Activated effector memory CD4-positive, alpha-beta T cell treated with anti-CD3 and anti-CD28 coated beads, Interleukin-2, amount 50 U/mL, for 16 hours (primary cell): ENCODE measurements around the gene EXD3.
"Not testable (repeated sequence)": the region's sequence is repeated elsewhere in the genome, so short reads cannot be mapped to it uniquely, and the experiment has no call there.

ENCODE experiments used
- DNase-seq: peaks from one replicate; pipeline ENCODE4 v3.0.0-alpha.2; 2020

The EXD3 gene

GRCh38 chr9:137430723-137431415 lies 7.9 kb upstream of the EXD3 start:
- DNase-seq: no peak

- DNase-seq: no peak
Observed at GRCh38 chr9:137429974-137430722, 7.2 kb upstream of the EXD3 start.

- DNase-seq: no peak
Observed at GRCh38 chr9:137429546-137429890, 6.6 kb upstream of the EXD3 start.

GRCh38 chr9:137428841-137429545 lies 6.0 kb upstream of the EXD3 start:
- DNase-seq: no peak

- DNase-seq: no peak
Observed at GRCh38 chr9:137428311-137428630, 5.3 kb upstream of the EXD3 start.

GRCh38 chr9:137427454-137428310 lies 4.7 kb upstream of the EXD3 start:
- no peak for DNase-seq

- no peak for DNase-seq
Observed at GRCh38 chr9:137426018-137426681, 3.2 kb upstream of the EXD3 start.

GRCh38 chr9:137423514-137424291 lies 741 bp upstream of the EXD3 start:
- peak; percentile 65 for DNase-seq

- DNase-seq: peak; percentile 62
Observed at GRCh38 chr9:137421838-137422603, 941 bp downstream of the EXD3 start.

GRCh38 chr9:137417161-137418021 lies 5.6 kb downstream of the EXD3 start:
- DNase-seq: no peak

- no peak for DNase-seq
Observed at GRCh38 chr9:137416563-137417151, 6.3 kb downstream of the EXD3 start.

- DNase-seq: no peak
Observed at GRCh38 chr9:137416006-137416562, 6.9 kb downstream of the EXD3 start.

- no peak for DNase-seq
Observed at GRCh38 chr9:137415451-137415850, 7.5 kb downstream of the EXD3 start.

- no peak for DNase-seq
Observed at GRCh38 chr9:137412431-137412830, 10.5 kb downstream of the EXD3 start.

- DNase-seq: peak; percentile 71
Observed at GRCh38 chr9:137411645-137412380, 11.1 kb downstream of the EXD3 start.

- DNase-seq: no peak
Observed at GRCh38 chr9:137411260-137411644, 11.7 kb downstream of the EXD3 start.

- no peak for DNase-seq
Observed at GRCh38 chr9:137410891-137411249, 12.1 kb downstream of the EXD3 start.

GRCh38 chr9:137410236-137410890 lies 12.6 kb downstream of the EXD3 start:
- not testable (repeated sequence) for DNase-seq
